WTC11 (cell line): ENCODE measurements around the gene UTP11.

Experiments used
- JUN ChIP-seq: sonication (generic); formaldehyde crosslinking; IDR thresholded peaks from 2 replicates; pipeline ENCODE4 v1.8.0; 2023; ENCODE audit warnings: mild to moderate bottlenecking, missing genetic modification reagents
- TP53 ChIP-seq: sonication (generic); formaldehyde crosslinking; IDR thresholded peaks from 2 replicates; pipeline ENCODE4 v1.8.1; 2023; ENCODE audit warnings: mild to moderate bottlenecking, missing genetic modification reagents
- TF ChIP-seq, protein P1 (sequence below): fragments of 200-600 bp; IDR thresholded peaks from 2 replicates; pipeline ENCODE4 v1.8.0; 2022; ENCODE audit warnings: antibody characterized with exemption
- TF ChIP-seq, protein P2 (sequence below): sonication (generic); formaldehyde crosslinking; IDR thresholded peaks from 2 replicates; pipeline ENCODE4 v1.8.1; 2023; ENCODE audit warnings: mild to moderate bottlenecking, moderate library complexity, missing genetic modification reagents
- TF ChIP-seq, protein P3 (sequence below): sonication (generic); formaldehyde crosslinking; IDR thresholded peaks from 2 replicates; pipeline ENCODE4 v1.8.0; 2023; ENCODE audit warnings: mild to moderate bottlenecking, missing genetic modification reagents

DNA sequence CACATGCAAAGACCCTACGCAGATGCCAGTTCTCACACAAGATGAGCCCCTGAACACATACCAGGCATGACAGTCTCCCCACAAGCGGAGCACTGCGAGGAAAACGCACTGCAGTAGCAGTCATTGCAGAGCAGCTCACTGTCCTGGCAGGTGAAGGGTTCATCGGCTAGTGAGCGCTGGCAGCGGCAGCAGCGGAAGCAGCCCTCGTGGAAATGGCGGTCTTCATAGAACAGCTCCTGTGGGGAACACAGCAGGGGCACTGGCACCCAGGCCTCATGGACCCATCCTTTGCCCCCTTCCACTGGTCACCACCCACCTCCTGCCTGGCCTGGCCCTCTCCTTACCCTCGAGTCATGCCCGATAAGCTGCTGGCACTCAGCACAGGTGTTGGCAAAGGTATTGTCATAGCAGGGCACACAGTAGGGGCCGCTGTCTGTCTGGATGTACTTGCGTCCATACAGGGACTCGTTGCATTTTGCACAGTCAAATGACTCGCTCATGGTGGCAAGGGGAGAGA lies 13.6 kb upstream of the UTP11 start:
- TF ChIP-seq TP53, result no peak
- TF ChIP-seq, protein P1, sequence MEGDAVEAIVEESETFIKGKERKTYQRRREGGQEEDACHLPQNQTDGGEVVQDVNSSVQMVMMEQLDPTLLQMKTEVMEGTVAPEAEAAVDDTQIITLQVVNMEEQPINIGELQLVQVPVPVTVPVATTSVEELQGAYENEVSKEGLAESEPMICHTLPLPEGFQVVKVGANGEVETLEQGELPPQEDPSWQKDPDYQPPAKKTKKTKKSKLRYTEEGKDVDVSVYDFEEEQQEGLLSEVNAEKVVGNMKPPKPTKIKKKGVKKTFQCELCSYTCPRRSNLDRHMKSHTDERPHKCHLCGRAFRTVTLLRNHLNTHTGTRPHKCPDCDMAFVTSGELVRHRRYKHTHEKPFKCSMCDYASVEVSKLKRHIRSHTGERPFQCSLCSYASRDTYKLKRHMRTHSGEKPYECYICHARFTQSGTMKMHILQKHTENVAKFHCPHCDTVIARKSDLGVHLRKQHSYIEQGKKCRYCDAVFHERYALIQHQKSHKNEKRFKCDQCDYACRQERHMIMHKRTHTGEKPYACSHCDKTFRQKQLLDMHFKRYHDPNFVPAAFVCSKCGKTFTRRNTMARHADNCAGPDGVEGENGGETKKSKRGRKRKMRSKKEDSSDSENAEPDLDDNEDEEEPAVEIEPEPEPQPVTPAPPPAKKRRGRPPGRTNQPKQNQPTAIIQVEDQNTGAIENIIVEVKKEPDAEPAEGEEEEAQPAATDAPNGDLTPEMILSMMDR, result no peak
- TF ChIP-seq, protein P2, sequence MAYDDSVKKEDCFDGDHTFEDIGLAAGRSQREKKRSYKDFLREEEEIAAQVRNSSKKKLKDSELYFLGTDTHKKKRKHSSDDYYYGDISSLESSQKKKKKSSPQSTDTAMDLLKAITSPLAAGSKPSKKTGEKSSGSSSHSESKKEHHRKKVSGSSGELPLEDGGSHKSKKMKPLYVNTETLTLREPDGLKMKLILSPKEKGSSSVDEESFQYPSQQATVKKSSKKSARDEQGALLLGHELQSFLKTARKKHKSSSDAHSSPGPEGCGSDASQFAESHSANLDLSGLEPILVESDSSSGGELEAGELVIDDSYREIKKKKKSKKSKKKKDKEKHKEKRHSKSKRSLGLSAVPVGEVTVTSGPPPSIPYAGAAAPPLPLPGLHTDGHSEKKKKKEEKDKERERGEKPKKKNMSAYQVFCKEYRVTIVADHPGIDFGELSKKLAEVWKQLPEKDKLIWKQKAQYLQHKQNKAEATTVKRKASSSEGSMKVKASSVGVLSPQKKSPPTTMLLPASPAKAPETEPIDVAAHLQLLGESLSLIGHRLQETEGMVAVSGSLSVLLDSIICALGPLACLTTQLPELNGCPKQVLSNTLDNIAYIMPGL, result no peak
- TF ChIP-seq, protein P3, sequence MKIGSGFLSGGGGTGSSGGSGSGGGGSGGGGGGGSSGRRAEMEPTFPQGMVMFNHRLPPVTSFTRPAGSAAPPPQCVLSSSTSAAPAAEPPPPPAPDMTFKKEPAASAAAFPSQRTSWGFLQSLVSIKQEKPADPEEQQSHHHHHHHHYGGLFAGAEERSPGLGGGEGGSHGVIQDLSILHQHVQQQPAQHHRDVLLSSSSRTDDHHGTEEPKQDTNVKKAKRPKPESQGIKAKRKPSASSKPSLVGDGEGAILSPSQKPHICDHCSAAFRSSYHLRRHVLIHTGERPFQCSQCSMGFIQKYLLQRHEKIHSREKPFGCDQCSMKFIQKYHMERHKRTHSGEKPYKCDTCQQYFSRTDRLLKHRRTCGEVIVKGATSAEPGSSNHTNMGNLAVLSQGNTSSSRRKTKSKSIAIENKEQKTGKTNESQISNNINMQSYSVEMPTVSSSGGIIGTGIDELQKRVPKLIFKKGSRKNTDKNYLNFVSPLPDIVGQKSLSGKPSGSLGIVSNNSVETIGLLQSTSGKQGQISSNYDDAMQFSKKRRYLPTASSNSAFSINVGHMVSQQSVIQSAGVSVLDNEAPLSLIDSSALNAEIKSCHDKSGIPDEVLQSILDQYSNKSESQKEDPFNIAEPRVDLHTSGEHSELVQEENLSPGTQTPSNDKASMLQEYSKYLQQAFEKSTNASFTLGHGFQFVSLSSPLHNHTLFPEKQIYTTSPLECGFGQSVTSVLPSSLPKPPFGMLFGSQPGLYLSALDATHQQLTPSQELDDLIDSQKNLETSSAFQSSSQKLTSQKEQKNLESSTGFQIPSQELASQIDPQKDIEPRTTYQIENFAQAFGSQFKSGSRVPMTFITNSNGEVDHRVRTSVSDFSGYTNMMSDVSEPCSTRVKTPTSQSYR (CRISPR knock-in tag), result no peak
- no peak for TF ChIP-seq JUN
